H1 (cell line): ENCODE results near the gene EDEM1. TPM values are rescaled to one million over a fixed set of nuclear protein-coding genes. Genes with fewer than 3 reads are reported as not detected.

Experiments used
- CTCF ChIA-PET: fragments of 300-600 bp; sonication (Branson Sonifier 250); formaldehyde crosslinking; loops from one replicate; lab custom pipeline; 2021; ENCODE audit not compliant: partially characterized antibody; lab: Charles Lee
- POLR2A ChIA-PET: fragments of 300-600 bp; sonication (Branson Sonifier 250); formaldehyde crosslinking; loops from one replicate; lab custom pipeline; 2021; ENCODE audit warnings: inconsistent platforms; ENCODE audit not compliant: partially characterized antibody; lab: Charles Lee
- DNase-seq, 2 experiments: peaks; one replicate each; pipeline versions ENCODE4 v3.0.0 to v3.0.0-alpha.2; 2010 to 2022; ENCODE audit warnings: low spot score in 2 of 2, low read depth in 1 of 2, mixed read lengths in 1 of 2
- FAIRE-seq: peaks from 2 replicates; lab custom pipeline; 2011; peaks lifted over from hg19 to GRCh38; lab: Jason Lieb, UNC
- H2AFZ ChIP-seq: 2 replicates; pipeline ENCODE4 v1.8.1; 2012; ENCODE audit warnings: low read length, inconsistent platforms
- H2AK5ac ChIP-seq: 2 replicates; pipeline ENCODE4 v1.6.1; 2013; ENCODE audit warnings: low read depth, low read length
- H2BK120ac ChIP-seq: replicated peaks from 2 replicates; pipeline ENCODE3; 2013; ENCODE audit warnings: low read depth, low read length, inconsistent platforms
- H2BK12ac ChIP-seq: 2 replicates; pipeline ENCODE4 v1.6.1; 2013; ENCODE audit warnings: low read depth, low read length
- H2BK15ac ChIP-seq: 2 replicates; pipeline ENCODE4 v1.6.1; 2013; ENCODE audit warnings: low read length
- H2BK20ac ChIP-seq: 2 replicates; pipeline ENCODE4 v1.6.1; 2013; ENCODE audit warnings: low read length
- H2BK5ac ChIP-seq: 2 replicates; pipeline ENCODE4 v1.6.1; 2013; ENCODE audit warnings: low read depth, low read length
- H3K14ac ChIP-seq: 2 replicates; pipeline ENCODE4 v1.6.1; 2013; ENCODE audit warnings: inconsistent platforms; ENCODE audit not compliant: insufficient read length
- H3K18ac ChIP-seq: 2 replicates; pipeline ENCODE4 v1.6.1; 2013; ENCODE audit warnings: low read length; ENCODE audit errors: extremely low read depth
- H3K23ac ChIP-seq: 2 replicates; pipeline ENCODE4 v1.6.1; 2013; ENCODE audit warnings: inconsistent platforms; ENCODE audit not compliant: insufficient read length
- H3K23me2 ChIP-seq: 2 replicates; pipeline ENCODE4 v1.6.1; 2013; ENCODE audit warnings: low read depth, low read length
- H3K27ac ChIP-seq: 2 replicates; pipeline ENCODE4 v1.6.1; 2011; ENCODE audit warnings: low read depth, low read length, inconsistent platforms
- H3K27me3 ChIP-seq, 4 experiments: replicated peaks in 1 of 4; 1 replicate in 1 of 4; 2 replicates in 3 of 4; pipeline versions ENCODE4 v1.6.1 to v1.8.1; 2011 to 2013; ENCODE audit warnings: low read length in 3 of 4, mild to moderate bottlenecking in 3 of 4, inconsistent platforms in 2 of 4, mixed read lengths in 2 of 4, moderate library complexity in 1 of 4; ENCODE audit not compliant: control insufficient read depth in 3 of 4, insufficient read depth in 3 of 4; ENCODE audit errors: extremely low read depth in 1 of 4
- H3K36me3 ChIP-seq, 4 experiments: 2 replicates each; pipeline versions ENCODE4 v1.6.1 to v1.8.1; 2011 to 2013; ENCODE audit warnings: mild to moderate bottlenecking in 4 of 4, low read length in 3 of 4, moderate library complexity in 2 of 4, control low read depth in 1 of 4, inconsistent platforms in 1 of 4; ENCODE audit not compliant: insufficient read depth in 4 of 4, control insufficient read depth in 2 of 4
- H3K4ac ChIP-seq: replicated peaks from 2 replicates; pipeline ENCODE3; 2013; ENCODE audit warnings: low read length, low read depth, mixed read lengths, inconsistent platforms; ENCODE audit not compliant: insufficient read length
- H3K4me1 ChIP-seq, 4 experiments: replicated peaks in 1 of 4; 1 replicate in 1 of 4; 2 replicates in 3 of 4; pipeline versions ENCODE4 v1.6.1 to v1.8.1; 2011 to 2013; ENCODE audit warnings: low read length in 3 of 4, inconsistent platforms in 2 of 4, mixed read lengths in 1 of 4; ENCODE audit not compliant: insufficient read depth in 4 of 4, control insufficient read depth in 3 of 4
- H3K4me2 ChIP-seq, 2 experiments: 2 replicates each; pipeline versions ENCODE4 v1.6.1 to v1.8.1; 2011 to 2013; ENCODE audit warnings: low read depth in 2 of 2, low read length in 2 of 2, control low read depth in 1 of 2, inconsistent platforms in 1 of 2, mild to moderate bottlenecking in 1 of 2; ENCODE audit not compliant: insufficient read depth in 1 of 2
- H3K4me3 ChIP-seq, 4 experiments: fragments of 200-600, 300-600 bp in 1 of 4; sonication (generic), shearing (Covaris generic), sonication (Bioruptor Twin) in 1 of 4; 2 replicates each; pipeline versions ENCODE4 v1.5.1 to v1.8.1; 2011 to 2016; ENCODE audit warnings: low read length in 4 of 4, low read depth in 3 of 4, control low read depth in 2 of 4, inconsistent platforms in 2 of 4, mild to moderate bottlenecking in 2 of 4, mixed read lengths in 1 of 4, moderate library complexity in 1 of 4; ENCODE audit not compliant: insufficient read depth in 2 of 4; ENCODE audit errors: extremely low read depth in 1 of 4
- H3K56ac ChIP-seq: replicated peaks from 2 replicates; pipeline ENCODE3; 2013; ENCODE audit warnings: low read depth, mild to moderate bottlenecking, mixed read lengths, low read length, inconsistent platforms; ENCODE audit not compliant: insufficient read length
- H3K79me1 ChIP-seq: 2 replicates; pipeline ENCODE4 v1.6.1; 2013; ENCODE audit warnings: low read depth, low read length, control low read depth
- H3K79me2 ChIP-seq, 2 experiments: 2 replicates each; pipeline versions ENCODE4 v1.6.1 to v1.8.1; 2012 to 2013; ENCODE audit warnings: low read length in 2 of 2, mild to moderate bottlenecking in 2 of 2, inconsistent platforms in 1 of 2; ENCODE audit not compliant: insufficient read depth in 2 of 2, control insufficient read depth in 1 of 2
- H3K9ac ChIP-seq, 4 experiments: replicated peaks in 1 of 4; 1 replicate in 1 of 4; 2 replicates in 3 of 4; pipeline versions ENCODE4 v1.6.1 to v1.8.1; 2011 to 2013; ENCODE audit warnings: low read depth in 3 of 4, low read length in 3 of 4, control low read depth in 2 of 4, mild to moderate bottlenecking in 2 of 4, moderate library complexity in 2 of 4, inconsistent platforms in 1 of 4; ENCODE audit errors: extremely low read depth in 1 of 4
- H3K9me3 ChIP-seq, 2 experiments: 2 replicates each; pipeline versions ENCODE4 v1.6.1 to v1.8.1; 2012 to 2013; ENCODE audit warnings: mild to moderate bottlenecking in 2 of 2, moderate library complexity in 2 of 2, control low read depth in 1 of 2, inconsistent platforms in 1 of 2, low read depth in 1 of 2, low read length in 1 of 2, mixed read lengths in 1 of 2; ENCODE audit not compliant: insufficient read depth in 2 of 2
- H4K20me1 ChIP-seq, 2 experiments: replicated peaks in 1 of 2; 2 replicates each; pipeline versions ENCODE3 to v1.8.1; 2011 to 2013; ENCODE audit warnings: inconsistent platforms in 2 of 2, low read length in 2 of 2, mild to moderate bottlenecking in 1 of 2; ENCODE audit not compliant: insufficient read depth in 2 of 2, control insufficient read depth in 1 of 2
- H4K5ac ChIP-seq: 2 replicates; pipeline ENCODE4 v1.6.1; 2013; ENCODE audit warnings: low read length, low read depth, mixed read lengths, inconsistent platforms; ENCODE audit not compliant: insufficient read length
- H4K8ac ChIP-seq: 2 replicates; pipeline ENCODE4 v1.8.0; 2013; ENCODE audit warnings: mild to moderate bottlenecking, moderate library complexity, low read length, inconsistent platforms; ENCODE audit not compliant: insufficient read depth; ENCODE audit errors: extremely low read depth
- H4K91ac ChIP-seq: replicated peaks from 2 replicates; pipeline ENCODE3; 2013; ENCODE audit warnings: low read length, mixed read lengths, inconsistent platforms; ENCODE audit not compliant: insufficient read length
- ASH2L ChIP-seq: fragments of 200-600, 300-600 bp; sonication (generic); IDR thresholded peaks from one replicate; pipeline ENCODE4 v1.7.1; 2017; ENCODE audit warnings: low read length
- BACH1 ChIP-seq: IDR thresholded peaks from 2 replicates; pipeline ENCODE4 v1.6.1; 2012; ENCODE audit warnings: low read length, improper control_type of control experiment
- CBX5 ChIP-seq: fragments of 300-800, 300-1000 bp; sonication (generic); IDR thresholded peaks from 2 replicates; pipeline ENCODE4 v1.7.1; 2016; ENCODE audit warnings: antibody characterized with exemption, low read length, low read depth
- CHD1 ChIP-seq: IDR thresholded peaks from 2 replicates; pipeline ENCODE4 v1.6.1; 2012; ENCODE audit warnings: low read depth, low read length, improper control_type of control experiment
- EGR1 ChIP-seq: IDR thresholded peaks from 2 replicates; pipeline ENCODE4 v1.6.1; 2011; ENCODE audit warnings: low read depth, low read length, borderline replicate concordance
- EP300 ChIP-seq, 2 experiments: IDR thresholded peaks; 1 replicate in 1 of 2; 2 replicates in 1 of 2; pipeline ENCODE4 v1.6.1; 2011 to 2012; ENCODE audit warnings: low read depth in 2 of 2, low read length in 2 of 2, mild to moderate bottlenecking in 2 of 2, borderline replicate concordance in 1 of 2, inconsistent platforms in 1 of 2, moderate library complexity in 1 of 2
- NANOG ChIP-seq: IDR thresholded peaks from 2 replicates; pipeline ENCODE4 v1.6.1; 2011; ENCODE audit warnings: low read length, low read depth, mild to moderate bottlenecking, inconsistent platforms; ENCODE audit not compliant: insufficient read depth, poor library complexity, severe bottlenecking
- POU5F1 ChIP-seq: IDR thresholded peaks from 2 replicates; pipeline ENCODE4 v1.6.1; 2011; ENCODE audit warnings: low read depth, mild to moderate bottlenecking, low read length, moderate library complexity
- RBBP5 ChIP-seq: IDR thresholded peaks from 2 replicates; pipeline ENCODE4 v1.7.1; 2012; ENCODE audit warnings: low read depth, mild to moderate bottlenecking, inconsistent platforms, low read length, moderate library complexity, borderline replicate concordance
- RFX5 ChIP-seq: IDR thresholded peaks from 2 replicates; pipeline ENCODE4 v1.6.1; 2011; ENCODE audit warnings: low read depth, low read length, improper control_type of control experiment, borderline replicate concordance
- SAP30 ChIP-seq: fragments of 300-600 bp; sonication (generic); IDR thresholded peaks from 2 replicates; pipeline ENCODE4 v1.7.1; 2012; ENCODE audit warnings: low read length, moderate library complexity, mild to moderate bottlenecking, inconsistent platforms; ENCODE audit not compliant: insufficient read depth, insufficient replicate concordance
- SP2 ChIP-seq: IDR thresholded peaks from 2 replicates; pipeline ENCODE4 v1.6.1; 2012; ENCODE audit warnings: mild to moderate bottlenecking, low read length, inconsistent platforms
- SP4 ChIP-seq: IDR thresholded peaks from 2 replicates; pipeline ENCODE4 v1.6.1; 2012; ENCODE audit warnings: low read length, inconsistent platforms
- TAF1 ChIP-seq: IDR thresholded peaks from 2 replicates; pipeline ENCODE4 v1.6.1; 2011; ENCODE audit warnings: mild to moderate bottlenecking, low read depth, low read length
- WGBS, 2 experiments: shearing (Covaris generic) in 1 of 2; methylation state at CpG; one replicate each; pipeline versions ENCODE4 v1.1.6 to v1.1.7; 2013 to 2015; ENCODE audit warnings: low lambda C conversion rate in 2 of 2, mixed read lengths in 2 of 2, inconsistent platforms in 1 of 2, low coverage in 1 of 2, missing lambda C conversion rate in 1 of 2; ENCODE audit not compliant: insufficient replicate concordance in 2 of 2, insufficient coverage in 1 of 2, insufficient read length in 1 of 2; ENCODE audit errors: extremely low coverage in 1 of 2, missing lambda C conversion rate in 1 of 2; 5-methylcytosine and 5-hydroxymethylcytosine counted together
- polyA plus RNA-seq, 7 experiments: library from polyadenylated mRNA; depleted of rRNA in 3 of 7; stranded (reverse) in 5 of 7; unstranded in 2 of 7; fragments of >200 nt in 5 of 7; fragments of 200-250 nt in 2 of 7; gene quantifications; 1 replicate in 5 of 7; 2 replicates in 1 of 7; 4 replicates in 1 of 7; pipeline versions ENCODE4 v1.2.1 to v1.2.3, GENCODE V29; 2011 to 2013; ENCODE audit warnings: missing spikeins in 2 of 7, mixed read lengths in 2 of 7
- total RNA-seq: library from RNA; stranded (reverse); fragmentation: NEBNext Ultra II Directional; extraction: Animal tissue kit (Norgen Biotek cat#: 25700); gene quantifications from 2 replicates; pipeline ENCODE4 v1.2.1, GENCODE V29; 2021

The EDEM1 gene
- total and polyA plus RNA-seq, 2 of the 8 experiments (the other 6 are each of a cell fraction or from before 2014, with no cell fraction given) = 4.8 to 16.4 TPM

- no peak overlapping the region for H2BK5ac ChIP-seq
- no peak overlapping the region for H3K14ac ChIP-seq
- no peak overlapping the region for H3K4me2 ChIP-seq
- H2BK15ac ChIP-seq = no peak overlapping the region
- no peak overlapping the region for H2BK20ac ChIP-seq
- no peak overlapping the region for H3K18ac ChIP-seq
- H2AFZ ChIP-seq = no peak overlapping the region
- no peaks in the 10 kb centered on the region for H4K20me1 ChIP-seq
- H3K36me3 ChIP-seq = no peaks in the 10 kb centered on the region
- no peak overlapping the region for H4K5ac ChIP-seq
- H3K4me3 ChIP-seq = no peak overlapping the region
- CTCF ChIA-PET = interaction anchor here (1.1 kb wide), 1 partner anchor 171 kb away, joined by 3 read pairs; no protein-coding TSS in a partner anchor
- no peaks in the 10 kb centered on the region for H3K79me1 ChIP-seq
- no peak overlapping the region for H3K9ac ChIP-seq
- H2BK12ac ChIP-seq = no peak overlapping the region
- no peak overlapping the region for H3K27ac ChIP-seq
- H3K27me3 ChIP-seq = no peaks in the 10 kb centered on the region
- DNase-seq = no peak
- no peaks in the 10 kb centered on the region for H3K4me1 ChIP-seq
- 89% methylated on average over 12 of the region's 12 CpGs; no CpG with 5 or more reads in 1 of the 2 experiments for WGBS, 2 experiments
- no peak overlapping the region for H4K8ac ChIP-seq
- POLR2A ChIA-PET = no interaction called here
- no peaks in the 10 kb centered on the region for H3K23me2 ChIP-seq
- no peak overlapping the region for H2AK5ac ChIP-seq
- no peak overlapping the region for H3K23ac ChIP-seq
- H2BK120ac ChIP-seq = no peak overlapping the region
- no peak for FAIRE-seq
- H4K91ac ChIP-seq = no peak overlapping the region
- no peak overlapping the region for H3K4ac ChIP-seq
- H3K9me3 ChIP-seq = no peaks in the 10 kb centered on the region
- H3K56ac ChIP-seq = no peak overlapping the region
- H3K79me2 ChIP-seq = no peaks in the 10 kb centered on the region
- TF ChIP-seq EP300 (IDR thresholded peaks at IDR 0.05; ENCODE audit: borderline replicate concordance in 1 of 2, low read depth in 2 of 2, low read length in 2 of 2) (no peak), SP4 (no peak), RFX5 (no peak), CHD1 (no peak), CBX5 (no peak), SP2 (no peak), TAF1 (no peak), BACH1 (no peak), RBBP5 (no peak), EGR1 (no peak), SAP30 (no peak), ASH2L (no peak), NANOG (no peak), POU5F1 (no peak)
Measured at GRCh38 chr3:5254281-5255048, 67.0 kb downstream of the EDEM1 start.
